ENCODE data around the gene RASSF4. TPM values are rescaled to one million over a fixed set of nuclear protein-coding genes. Genes with fewer than 3 reads are reported as not detected.

RASSF4 gene
- total and polyA plus RNA-seq, 11 donors = 48.3 to 125 (median 78.9) TPM

DNA sequence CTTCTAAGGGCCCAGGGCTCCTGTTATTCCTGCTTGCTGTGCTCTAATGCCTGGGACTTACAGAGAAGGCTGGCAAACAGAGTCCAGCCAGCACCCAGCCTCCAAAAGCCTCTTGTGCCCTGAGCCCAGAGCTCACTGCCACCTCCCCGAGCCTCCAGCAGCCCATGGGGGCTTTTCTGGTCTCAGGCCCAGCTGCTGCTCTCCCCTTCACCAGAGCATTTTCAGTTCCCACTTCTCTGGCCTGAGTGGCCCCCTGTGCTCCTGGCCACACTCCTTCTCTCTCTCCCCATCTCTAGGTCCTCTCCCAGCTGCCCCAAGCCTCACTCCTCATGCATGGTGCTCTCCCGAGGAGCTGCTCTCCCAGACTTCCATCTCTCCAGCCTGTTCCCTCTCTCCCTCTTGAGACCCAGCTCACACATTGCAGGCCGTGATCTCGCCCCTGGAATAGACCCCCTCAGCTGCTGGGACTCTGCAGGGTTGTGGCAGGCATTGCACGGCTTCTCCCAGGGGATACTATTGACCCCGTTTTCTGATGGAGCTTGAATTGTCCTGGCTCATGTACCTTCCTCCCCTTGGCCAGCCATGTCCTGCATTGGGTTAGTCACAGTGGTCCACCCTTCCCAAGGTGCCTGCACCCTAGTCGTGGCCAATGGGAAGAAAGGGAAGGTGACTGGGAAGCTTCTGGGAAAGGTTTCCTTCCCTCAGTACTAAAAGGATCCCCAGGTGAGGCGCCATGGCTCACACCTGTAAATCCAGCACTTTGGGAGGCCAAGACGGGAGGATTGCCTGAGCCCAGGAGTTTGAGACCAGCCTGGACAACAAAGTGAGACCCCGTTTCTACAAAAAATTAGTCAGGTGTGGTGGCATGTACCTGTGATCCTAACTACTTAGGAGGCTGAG, 9.0 kb upstream of the RASSF4 start:
- TF ChIP-seq CTCF (IDR thresholded peaks at IDR 0.05) (no peak), POLR2A (IDR thresholded peaks at IDR 0.05) (no peak)
- Histone ChIP-seq H3K4me1 (peaks cover 0 to 79% (median 54%) of the 10 kb centered on the region in 12 donors), H3K9me3 (no peaks in the 10 kb centered on the region), H3K27me3 (no peaks in the 10 kb centered on the region), H3K36me3 (peaks cover 0 to 18% (median 0%) of the 10 kb centered on the region in 9 donors), H3K27ac (peak overlapping the region in 10 of 12 donors; percentile 1 to 83 (median 43)), H3K4me3 (no peak overlapping the region)
- DNase-seq = peak in 1 of 5 donors; percentile 12
- intact Hi-C loops (cut with DNase I) = loop anchor here in 1 of 10 donors (10.0 kb wide), 1 partner anchor 76 kb away; no protein-coding TSS in a partner anchor
- ATAC-seq = peak in 2 of 4 donors; percentile 5 to 7
- WGBS, 4 donors = 84 to 91% (median 87%) methylated on average over 10 of the region's 10 CpGs

- no peak overlapping the region for H3K27ac ChIP-seq
- TF ChIP-seq POLR2A (IDR thresholded peaks at IDR 0.05) (no peak), CTCF (IDR thresholded peaks at IDR 0.05) (no peak)
- WGBS, 4 donors = 79 to 84% (median 82%) methylated on average over 7 of the region's 7 CpGs
- intact Hi-C loops (cut with DNase I) = loop anchor here in 1 of 10 donors (10.0 kb wide), 1 partner anchor 77 kb away; no protein-coding TSS in a partner anchor
- H3K4me3 ChIP-seq = no peak overlapping the region
- peaks cover 0 to 24% (median 0%) of the 10 kb centered on the region in 9 donors for H3K36me3 ChIP-seq
- ATAC-seq = no peak
- H3K9me3 ChIP-seq = peaks cover 0 to 2% (median 0%) of the 10 kb centered on the region in 12 donors
- peak in 1 of 5 donors; percentile 12 for DNase-seq
- peaks cover 0 to 77% (median 55%) of the 10 kb centered on the region in 12 donors for H3K4me1 ChIP-seq
- H3K27me3 ChIP-seq = no peaks in the 10 kb centered on the region
Observed at GRCh38 chr10:44951576-44952226, 7.9 kb upstream of the RASSF4 start.

GRCh38 chr10:44952779-44953231, 6.8 kb upstream of the RASSF4 start:
- H3K9me3 ChIP-seq = peaks cover 0 to 6% (median 0%) of the 10 kb centered on the region in 12 donors
- H3K27me3 ChIP-seq = no peaks in the 10 kb centered on the region
- no peak for TF ChIP-seq POLR2A (IDR thresholded peaks at IDR 0.05)
- TF ChIP-seq CTCF (IDR thresholded peaks at IDR 0.05) = no peak
- intact Hi-C loops (cut with DNase I) = loop anchor here in 1 of 10 donors (10.0 kb wide), 1 partner anchor 78 kb away; no protein-coding TSS in a partner anchor
- ATAC-seq = no peak
- peak overlapping the region in 2 of 12 donors; percentile 10 to 14 for H3K27ac ChIP-seq
- peak in 1 of 5 donors; percentile 7 for DNase-seq
- H3K4me3 ChIP-seq = no peak overlapping the region
- peaks cover 3 to 82% (median 58%) of the 10 kb centered on the region in 12 donors for H3K4me1 ChIP-seq
- peaks cover 0 to 24% (median 0%) of the 10 kb centered on the region in 9 donors for H3K36me3 ChIP-seq
- WGBS, 4 donors = 29 to 36% (median 31%) methylated on average over 2 of the region's 2 CpGs

Data from heart left ventricle (tissue), 16 donors.